ENCODE data around the gene FGF14. TPM values are rescaled to one million over a fixed set of nuclear protein-coding genes. Genes with fewer than 3 reads are reported as not detected.

The FGF14 gene
- total and polyA plus RNA-seq, 2 donors (not counting 1 experiment from before 2014, with no cell fraction given), result under 0.01 TPM; not detected in 1

GRCh38 chr13:102045731-102046130 is 356.1 kb downstream of the FGF14 start:
- intact Hi-C loops (cut with micrococcal nuclease), result no loop called here
- TF ChIP-seq EZH2 (IDR thresholded peaks at IDR 0.05; ENCODE audit: borderline replicate concordance, insufficient read depth, low read depth, low read length, poor library complexity, severe bottlenecking), result no peak
- no peak for TF ChIP-seq CTCF (IDR thresholded peaks at IDR 0.05)
- Histone ChIP-seq H3K4me2 (replicated peaks; ENCODE audit: low read depth, low read length, poor library complexity, severe bottlenecking) (no peak overlapping the region), H3K4me3 (ENCODE audit: control extremely low read depth in 1 of 5, extremely low read depth in 1 of 5, insufficient read depth in 1 of 5, low read depth in 2 of 5, low read length in 4 of 5) (no peak overlapping the region), H4K20me1 (ENCODE audit: control insufficient read depth, insufficient read depth, low read length, poor library complexity, severe bottlenecking) (no peaks in the 10 kb centered on the region), H3K27ac (ENCODE audit: low read length in 2 of 2) (no peak overlapping the region), H3K9ac (ENCODE audit: low read length) (no peak overlapping the region), H3K79me2 (ENCODE audit: control insufficient read depth, insufficient read depth, low read length) (no peaks in the 10 kb centered on the region), H2AFZ (ENCODE audit: insufficient read depth, low read depth, low read length, poor library complexity, severe bottlenecking) (no peak overlapping the region), H3K27me3 (replicated peaks in 1 of 4; ENCODE audit: control extremely low read depth in 1 of 4, control insufficient read depth in 3 of 4, insufficient read depth in 4 of 4, low read length in 3 of 4) (no peaks in the 10 kb centered on the region), H3K4me1 (ENCODE audit: control insufficient read depth in 2 of 2, insufficient read depth in 2 of 2, low read length in 2 of 2) (no peaks in the 10 kb centered on the region), H3K36me3 (replicated peaks in 1 of 2; ENCODE audit: control extremely low read depth in 1 of 2, control insufficient read depth in 1 of 2, extremely low read depth in 1 of 2, insufficient read depth in 2 of 2, low read length in 1 of 2) (no peaks in the 10 kb centered on the region), H3K9me3 (ENCODE audit: control extremely low read depth in 1 of 3, control insufficient read depth in 2 of 3, insufficient read depth in 1 of 3, low read length in 2 of 3) (peaks cover 0 to 3% (median under 1%) of the 10 kb centered on the region in 3 donors)
- DNase-seq, result no peak
- H3K27ac Mint-ChIP-seq, result no peak overlapping the region
- ChIA-PET CTCF (no interaction called here), POLR2A (no interaction called here)
- H3K4me3 Mint-ChIP-seq, result no peak overlapping the region
- peaks cover 2% of the 10 kb centered on the region for H3K9me3 Mint-ChIP-seq (ENCODE audit: insufficient read depth)
- no peaks in the 10 kb centered on the region for H3K27me3 Mint-ChIP-seq
- ATAC-seq (ENCODE audit: low read depth), result no peak
- H3K4me1 Mint-ChIP-seq, result no peaks in the 10 kb centered on the region
- no CpG with 5 or more reads among the region's 1 CpG for WGBS (ENCODE audit: insufficient coverage)

- H3K27ac Mint-ChIP-seq, result no peak overlapping the region
- no peak for ATAC-seq (ENCODE audit: low read depth)
- H3K4me3 Mint-ChIP-seq, result no peak overlapping the region
- no peaks in the 10 kb centered on the region for H3K9me3 ChIP-seq (ENCODE audit: control extremely low read depth in 1 of 3, control insufficient read depth in 2 of 3, insufficient read depth in 1 of 3, low read length in 2 of 3)
- no peak overlapping the region for H3K27ac ChIP-seq (ENCODE audit: low read length in 2 of 2)
- H3K36me3 ChIP-seq (replicated peaks in 1 of 2; ENCODE audit: control extremely low read depth in 1 of 2, control insufficient read depth in 1 of 2, extremely low read depth in 1 of 2, insufficient read depth in 2 of 2, low read length in 1 of 2), result no peaks in the 10 kb centered on the region
- intact Hi-C loops (cut with micrococcal nuclease), result no loop called here
- H3K9ac ChIP-seq (ENCODE audit: low read length), result no peak overlapping the region
- POLR2A ChIA-PET, result no interaction called here
- no peaks in the 10 kb centered on the region for H3K27me3 ChIP-seq (replicated peaks in 1 of 4; ENCODE audit: control extremely low read depth in 1 of 4, control insufficient read depth in 3 of 4, insufficient read depth in 4 of 4, low read length in 3 of 4)
- H3K9me3 Mint-ChIP-seq (ENCODE audit: insufficient read depth), result no peaks in the 10 kb centered on the region
- WGBS (ENCODE audit: insufficient coverage), result no CpG with 5 or more reads among the region's 4 CpGs
- no peak for DNase-seq
- CTCF ChIA-PET, result no interaction called here
- H3K4me3 ChIP-seq (ENCODE audit: control extremely low read depth in 1 of 5, extremely low read depth in 1 of 5, insufficient read depth in 1 of 5, low read depth in 2 of 5, low read length in 4 of 5), result no peak overlapping the region
- no peaks in the 10 kb centered on the region for H3K27me3 Mint-ChIP-seq
- H3K4me2 ChIP-seq (replicated peaks; ENCODE audit: low read depth, low read length, poor library complexity, severe bottlenecking), result no peak overlapping the region
- no peaks in the 10 kb centered on the region for H4K20me1 ChIP-seq (ENCODE audit: control insufficient read depth, insufficient read depth, low read length, poor library complexity, severe bottlenecking)
- no peak overlapping the region for H2AFZ ChIP-seq (ENCODE audit: insufficient read depth, low read depth, low read length, poor library complexity, severe bottlenecking)
- H3K79me2 ChIP-seq (ENCODE audit: control insufficient read depth, insufficient read depth, low read length), result no peaks in the 10 kb centered on the region
- H3K4me1 ChIP-seq (ENCODE audit: control insufficient read depth in 2 of 2, insufficient read depth in 2 of 2, low read length in 2 of 2), result no peaks in the 10 kb centered on the region
- H3K4me1 Mint-ChIP-seq, result no peaks in the 10 kb centered on the region
- TF ChIP-seq CTCF (IDR thresholded peaks at IDR 0.05) (no peak), EZH2 (IDR thresholded peaks at IDR 0.05; ENCODE audit: borderline replicate concordance, insufficient read depth, low read depth, low read length, poor library complexity, severe bottlenecking) (no peak)
Measured at GRCh38 chr13:102042746-102043145, 359.1 kb downstream of the FGF14 start.

Measured in B cell (primary cell).